ENCODE measurements around the gene PFDN6. TPM values are rescaled to one million over a fixed set of nuclear protein-coding genes. Genes with fewer than 3 reads are reported as not detected.
A peak's percentile ranks its signal among the peaks of the same experiment; 100 is the strongest.

Gene PFDN6
- total and polyA plus RNA-seq, 2 of the 13 experiments (the other 11 are each of a cell fraction or from before 2014, with no cell fraction given): 75.5 to 87.0 TPM

DNA sequence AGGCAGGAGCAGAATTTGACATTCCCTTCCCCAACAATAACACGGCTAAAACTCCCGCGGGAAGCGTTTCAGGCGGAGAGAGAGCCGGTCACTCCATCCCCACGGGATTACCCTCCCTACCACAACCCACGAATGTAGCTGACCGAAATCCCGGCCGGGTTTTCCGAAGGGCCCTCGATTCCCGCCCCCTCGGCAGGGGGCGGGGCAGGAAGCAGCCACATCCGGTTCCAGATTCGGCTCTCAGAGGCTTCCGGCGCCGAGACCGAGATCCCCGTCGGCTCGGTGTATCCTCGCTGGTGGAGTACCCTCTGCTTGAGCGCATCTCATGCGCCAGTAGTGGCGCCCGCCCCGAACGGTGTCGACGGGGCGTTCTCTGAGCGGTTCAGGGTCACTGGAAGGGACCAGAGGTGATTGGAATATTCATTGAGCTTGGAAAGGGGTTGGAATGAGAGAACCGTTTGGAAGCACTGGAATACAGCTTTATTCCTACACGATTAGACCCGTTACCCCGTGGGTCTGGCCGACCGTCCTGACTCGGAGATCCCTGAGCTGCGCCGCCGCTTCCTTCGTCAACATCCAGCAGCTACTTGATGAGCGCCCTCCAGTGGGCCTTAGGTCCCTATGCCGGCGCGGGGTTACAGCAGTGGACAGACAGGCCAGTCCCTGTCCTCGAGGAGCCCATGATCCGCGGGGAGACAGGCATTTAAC lies 10.0 kb downstream of the PFDN6 start (continued):
- peak; percentile 23 to 94; a peak in 3 of 4 replicates for TF ChIP-seq KLF16 (CRISPR knock-in tag; IDR thresholded peaks at IDR 0.05)
- TF ChIP-seq SMAD1 (CRISPR knock-in tag; IDR thresholded peaks at IDR 0.05; ENCODE audit: borderline replicate concordance, low read depth): peak; percentile 62; the same call in 1 of the 2 replicates
- no peak for TF ChIP-seq CBX2 (IDR thresholded peaks at IDR 0.05; ENCODE audit: low read depth, low read length)
- TF ChIP-seq CBX2 (CRISPR knock-in tag; IDR thresholded peaks at IDR 0.05; ENCODE audit: low read depth): peak; percentile 68; the same call in 1 of the 2 replicates
- TF ChIP-seq MBD4 (IDR thresholded peaks at IDR 0.05; ENCODE audit: borderline replicate concordance, low read length): no peak; the same call in 1 of the 2 replicates
- TF ChIP-seq ZNF17 (CRISPR knock-in tag; IDR thresholded peaks at IDR 0.05): no peak
- TF ChIP-seq RARG (CRISPR knock-in tag; IDR thresholded peaks at IDR 0.05; ENCODE audit: low read depth): 0 out of 2 replicates have a peak, but pooled peaks have one; percentile 27
- peak; percentile 86 for TF ChIP-seq ZSCAN29 (CRISPR knock-in tag; conservative IDR thresholded peaks at IDR 0.05)
- TF ChIP-seq MIER3 (CRISPR knock-in tag; IDR thresholded peaks at IDR 0.05; ENCODE audit: borderline replicate concordance): peak; percentile 66; the same call in 1 of the 2 replicates
- peak; percentile 83 for TF ChIP-seq BORCS8-MEF2B (CRISPR knock-in tag; IDR thresholded peaks at IDR 0.05)
- peak; percentile 96; the same call in 1 of the 2 replicates for TF ChIP-seq PAX8 (CRISPR knock-in tag; IDR thresholded peaks at IDR 0.05; ENCODE audit: borderline replicate concordance)
- peak; percentile 35; the same call in 1 of the 2 replicates for TF ChIP-seq PPARG (CRISPR knock-in tag; conservative IDR thresholded peaks at IDR 0.05)
- TF ChIP-seq, protein P1, sequence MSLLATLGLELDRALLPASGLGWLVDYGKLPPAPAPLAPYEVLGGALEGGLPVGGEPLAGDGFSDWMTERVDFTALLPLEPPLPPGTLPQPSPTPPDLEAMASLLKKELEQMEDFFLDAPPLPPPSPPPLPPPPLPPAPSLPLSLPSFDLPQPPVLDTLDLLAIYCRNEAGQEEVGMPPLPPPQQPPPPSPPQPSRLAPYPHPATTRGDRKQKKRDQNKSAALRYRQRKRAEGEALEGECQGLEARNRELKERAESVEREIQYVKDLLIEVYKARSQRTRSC (CRISPR knock-in tag; IDR thresholded peaks at IDR 0.05; ENCODE audit: low read depth): no peak
- TF ChIP-seq ZBTB7B (CRISPR knock-in tag; IDR thresholded peaks at IDR 0.05): peak; percentile 38; the same call in 1 of the 2 replicates
- TF ChIP-seq, protein P2, sequence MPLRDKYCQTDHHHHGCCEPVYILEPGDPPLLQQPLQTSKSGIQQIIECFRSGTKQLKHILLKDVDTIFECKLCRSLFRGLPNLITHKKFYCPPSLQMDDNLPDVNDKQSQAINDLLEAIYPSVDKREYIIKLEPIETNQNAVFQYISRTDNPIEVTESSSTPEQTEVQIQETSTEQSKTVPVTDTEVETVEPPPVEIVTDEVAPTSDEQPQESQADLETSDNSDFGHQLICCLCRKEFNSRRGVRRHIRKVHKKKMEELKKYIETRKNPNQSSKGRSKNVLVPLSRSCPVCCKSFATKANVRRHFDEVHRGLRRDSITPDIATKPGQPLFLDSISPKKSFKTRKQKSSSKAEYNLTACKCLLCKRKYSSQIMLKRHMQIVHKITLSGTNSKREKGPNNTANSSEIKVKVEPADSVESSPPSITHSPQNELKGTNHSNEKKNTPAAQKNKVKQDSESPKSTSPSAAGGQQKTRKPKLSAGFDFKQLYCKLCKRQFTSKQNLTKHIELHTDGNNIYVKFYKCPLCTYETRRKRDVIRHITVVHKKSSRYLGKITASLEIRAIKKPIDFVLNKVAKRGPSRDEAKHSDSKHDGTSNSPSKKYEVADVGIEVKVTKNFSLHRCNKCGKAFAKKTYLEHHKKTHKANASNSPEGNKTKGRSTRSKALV (CRISPR knock-in tag; IDR thresholded peaks at IDR 0.05): peak; percentile 68; the same call in 1 of the 2 replicates
- no peak; the same call in 1 of the 2 replicates for TF ChIP-seq ISX (CRISPR knock-in tag; conservative IDR thresholded peaks at IDR 0.05)
- TF ChIP-seq RFXAP (CRISPR knock-in tag; IDR thresholded peaks at IDR 0.05; ENCODE audit: borderline replicate concordance): peak; percentile 55; the same call in 1 of the 2 replicates
- TF ChIP-seq, protein P3, sequence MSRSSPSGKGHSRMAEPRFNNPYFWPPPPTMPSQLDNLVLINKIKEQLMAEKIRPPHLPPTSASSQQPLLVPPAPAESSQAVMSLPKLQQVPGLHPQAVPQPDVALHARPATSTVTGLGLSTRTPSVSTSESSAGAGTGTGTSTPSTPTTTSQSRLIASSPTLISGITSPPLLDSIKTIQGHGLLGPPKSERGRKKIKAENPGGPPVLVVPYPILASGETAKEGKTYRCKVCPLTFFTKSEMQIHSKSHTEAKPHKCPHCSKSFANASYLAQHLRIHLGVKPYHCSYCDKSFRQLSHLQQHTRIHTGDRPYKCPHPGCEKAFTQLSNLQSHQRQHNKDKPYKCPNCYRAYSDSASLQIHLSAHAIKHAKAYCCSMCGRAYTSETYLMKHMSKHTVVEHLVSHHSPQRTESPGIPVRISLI (CRISPR knock-in tag; IDR thresholded peaks at IDR 0.05; ENCODE audit: borderline replicate concordance): 0 out of 2 replicates have a peak, but pooled peaks have one; percentile 46
- TF ChIP-seq, protein P4, sequence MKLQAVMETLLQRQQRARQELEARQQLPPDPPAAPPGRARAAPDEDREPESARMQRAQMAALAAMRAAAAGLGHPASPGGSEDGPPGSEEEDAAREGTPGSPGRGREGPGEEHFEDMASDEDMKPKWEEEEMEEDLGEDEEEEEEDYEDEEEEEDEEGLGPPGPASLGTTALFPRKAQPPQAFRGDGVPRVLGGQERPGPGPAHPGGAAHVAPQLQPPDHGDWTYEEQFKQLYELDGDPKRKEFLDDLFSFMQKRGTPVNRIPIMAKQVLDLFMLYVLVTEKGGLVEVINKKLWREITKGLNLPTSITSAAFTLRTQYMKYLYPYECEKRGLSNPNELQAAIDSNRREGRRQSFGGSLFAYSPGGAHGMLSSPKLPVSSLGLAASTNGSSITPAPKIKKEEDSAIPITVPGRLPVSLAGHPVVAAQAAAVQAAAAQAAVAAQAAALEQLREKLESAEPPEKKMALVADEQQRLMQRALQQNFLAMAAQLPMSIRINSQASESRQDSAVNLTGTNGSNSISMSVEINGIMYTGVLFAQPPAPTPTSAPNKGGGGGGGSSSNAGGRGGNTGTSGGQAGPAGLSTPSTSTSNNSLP (IDR thresholded peaks at IDR 0.05; ENCODE audit: low read depth, low read length): 0 out of 2 replicates have a peak, but pooled peaks have one; percentile 29
- TF ChIP-seq ELF3 (CRISPR knock-in tag; IDR thresholded peaks at IDR 0.05): peak; percentile 82
- TF ChIP-seq ZNF354B (CRISPR knock-in tag; IDR thresholded peaks at IDR 0.05): peak; percentile 42; the same call in 1 of the 2 replicates
- no peak; the same call in 1 of the 2 replicates for TF ChIP-seq ZNF12 (CRISPR knock-in tag; IDR thresholded peaks at IDR 0.05)
- peak; percentile 47; the same call in 1 of the 2 replicates for TF ChIP-seq JUN (CRISPR knock-in tag; IDR thresholded peaks at IDR 0.05)
- peak; percentile 53 for TF ChIP-seq SALL1 (CRISPR knock-in tag; IDR thresholded peaks at IDR 0.05)
- 0 out of 2 replicates have a peak, but pooled peaks have one; percentile 28 for TF ChIP-seq RFX5 (IDR thresholded peaks at IDR 0.05; ENCODE audit: low read depth, low read length)
